Thyroid gland (tissue), 4 donors: Measurements from ENCODE around the gene SMTN. TPM values are rescaled to one million over a fixed set of nuclear protein-coding genes. Genes with fewer than 3 reads are reported as not detected.

Source experiments
- DNase-seq, 2 donors: peaks; one replicate each; pipeline ENCODE4 v3.0.0-alpha.2; 2019
- H3K27ac ChIP-seq, 3 donors: fragments of 200-600 bp; sonication (generic); 1 replicate in 2 of 3; 2 replicates in 1 of 3; pipeline ENCODE4 v1.5.1; 2016 to 2019; ENCODE audit warnings: mild to moderate bottlenecking in 1 of 3, moderate library complexity in 1 of 3
- H3K27me3 ChIP-seq: fragments of 200-600 bp; sonication (generic); one replicate; pipeline ENCODE4 v1.5.1; 2019
- H3K36me3 ChIP-seq, 2 donors: fragments of 200-600 bp; sonication (generic); one replicate each; pipeline ENCODE4 v1.5.1; 2016 to 2019
- H3K4me1 ChIP-seq, 2 donors: fragments of 200-600 bp; sonication (generic); one replicate each; pipeline ENCODE4 v1.5.1; 2017 to 2019
- H3K4me3 ChIP-seq, 3 donors: fragments of 200-600 bp; sonication (generic); replicated peaks in 1 of 3; 1 replicate in 2 of 3; 2 replicates in 1 of 3; pipeline ENCODE4 v1.5.1; 2016; ENCODE audit warnings: mild to moderate bottlenecking in 1 of 3
- H3K9me3 ChIP-seq: fragments of 200-600 bp; sonication (generic); one replicate; pipeline ENCODE4 v1.5.1; 2017
- POLR2A ChIP-seq, 2 donors: fragments of 450-650 bp; IDR thresholded peaks; one replicate each; pipeline ENCODE4 v1.6.1; 2017; ENCODE audit warnings: antibody characterized with exemption in 2 of 2, mild to moderate bottlenecking in 2 of 2, moderate library complexity in 1 of 2
- WGBS, 2 donors: methylation state at CpG; one replicate each; pipeline ENCODE4 v1.1.5; 2017; 5-methylcytosine and 5-hydroxymethylcytosine counted together
- intact Hi-C: fragments of 100-400 bp; cut with DNase I; formaldehyde crosslinking; loops from one replicate; pipeline ENCODE4 v1.15.1; 2023
- total RNA-seq, 4 donors: library from RNA; depleted of rRNA; stranded (reverse); fragments of >200 nt; gene quantifications; one replicate each; pipeline ENCODE4 v1.2.3, GENCODE V29; 2016
- TF ChIP-seq, protein P1 (sequence below), 6 experiments: fragments of 200-600 bp in 3 of 6; fragments of 450-650 bp in 3 of 6; sonication (generic) in 3 of 6; IDR thresholded peaks; one replicate each; pipeline ENCODE4 v1.5.1; 2016 to 2019; ENCODE audit warnings: antibody characterized with exemption in 6 of 6, mild to moderate bottlenecking in 2 of 6, inconsistent platforms in 1 of 6, moderate library complexity in 1 of 6

Gene SMTN
- 10 to 100 TPM; 46.2 to 60.3 (median 54.2) TPM for total RNA-seq

DNA sequence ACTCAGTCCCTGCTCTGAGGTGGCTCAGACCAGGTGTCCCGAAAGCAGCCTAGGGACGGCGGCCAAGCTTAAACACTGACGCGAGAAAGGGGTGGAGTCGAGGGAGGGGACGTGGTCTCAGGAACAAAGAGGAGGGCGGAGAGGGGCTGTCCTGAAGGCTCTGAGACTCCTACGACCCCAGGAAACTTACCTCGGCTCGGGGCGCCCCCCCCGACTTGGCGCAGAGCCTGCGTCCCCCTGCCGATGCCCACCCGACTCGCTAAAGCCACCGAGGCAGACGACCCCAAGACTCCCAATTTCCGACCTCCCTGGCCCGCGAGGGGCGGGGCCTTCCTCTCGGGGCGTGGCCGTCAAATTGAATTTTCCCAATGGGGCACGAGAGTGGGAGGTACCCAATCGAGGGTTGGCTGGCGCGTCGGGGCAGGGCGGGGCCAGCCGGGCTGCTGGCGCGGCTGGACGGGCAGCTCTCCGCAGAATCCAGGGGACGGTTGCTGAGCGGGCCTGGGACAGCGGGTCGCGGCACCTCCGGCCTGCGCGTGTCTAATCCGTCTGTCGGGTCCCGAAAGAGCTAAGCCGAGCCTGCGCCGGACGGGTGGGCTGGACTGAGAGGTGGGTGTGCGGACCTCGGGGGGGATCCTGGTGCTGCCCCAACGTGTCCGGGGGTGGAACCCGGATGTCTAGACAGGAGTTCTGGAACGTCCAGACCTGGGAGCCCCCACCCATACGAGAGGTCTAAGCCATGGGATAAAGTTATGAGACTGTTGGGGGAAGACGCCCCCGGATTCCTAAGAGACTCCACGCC, at the start of gene SMTN:
TSS of gene SMTN (plus strand) at position 471 of the 802 bp plus-strand sequence. CDS start 1,941 bp downstream, outside the sequence.
- H3K9me3 ChIP-seq: no peaks in the 10 kb centered on the region
- H3K27ac ChIP-seq: peak within 1 kb of the TSS; percentile 54 to 91 (median 87)
- intact Hi-C loops: no loop called here
- peaks cover 24 to 43% of the 10 kb centered on the region in 2 donors for H3K4me1 ChIP-seq
- peak; percentile 95 to 96 for DNase-seq
- TF ChIP-seq POLR2A (IDR thresholded peaks at IDR 0.05): peak; percentile 87 to 99
- TF ChIP-seq, protein P1, sequence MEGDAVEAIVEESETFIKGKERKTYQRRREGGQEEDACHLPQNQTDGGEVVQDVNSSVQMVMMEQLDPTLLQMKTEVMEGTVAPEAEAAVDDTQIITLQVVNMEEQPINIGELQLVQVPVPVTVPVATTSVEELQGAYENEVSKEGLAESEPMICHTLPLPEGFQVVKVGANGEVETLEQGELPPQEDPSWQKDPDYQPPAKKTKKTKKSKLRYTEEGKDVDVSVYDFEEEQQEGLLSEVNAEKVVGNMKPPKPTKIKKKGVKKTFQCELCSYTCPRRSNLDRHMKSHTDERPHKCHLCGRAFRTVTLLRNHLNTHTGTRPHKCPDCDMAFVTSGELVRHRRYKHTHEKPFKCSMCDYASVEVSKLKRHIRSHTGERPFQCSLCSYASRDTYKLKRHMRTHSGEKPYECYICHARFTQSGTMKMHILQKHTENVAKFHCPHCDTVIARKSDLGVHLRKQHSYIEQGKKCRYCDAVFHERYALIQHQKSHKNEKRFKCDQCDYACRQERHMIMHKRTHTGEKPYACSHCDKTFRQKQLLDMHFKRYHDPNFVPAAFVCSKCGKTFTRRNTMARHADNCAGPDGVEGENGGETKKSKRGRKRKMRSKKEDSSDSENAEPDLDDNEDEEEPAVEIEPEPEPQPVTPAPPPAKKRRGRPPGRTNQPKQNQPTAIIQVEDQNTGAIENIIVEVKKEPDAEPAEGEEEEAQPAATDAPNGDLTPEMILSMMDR (IDR thresholded peaks at IDR 0.05): no peak
- WGBS, 2 donors: 0 to 1% methylated on average over 8 to 36 of the region's 63 CpGs
- H3K4me3 ChIP-seq: peak within 1 kb of the TSS; percentile 22 to 65 (median 35)
- H3K27me3 ChIP-seq: no peaks in the 10 kb centered on the region
- no peaks in the 10 kb centered on the region for H3K36me3 ChIP-seq

DNA sequence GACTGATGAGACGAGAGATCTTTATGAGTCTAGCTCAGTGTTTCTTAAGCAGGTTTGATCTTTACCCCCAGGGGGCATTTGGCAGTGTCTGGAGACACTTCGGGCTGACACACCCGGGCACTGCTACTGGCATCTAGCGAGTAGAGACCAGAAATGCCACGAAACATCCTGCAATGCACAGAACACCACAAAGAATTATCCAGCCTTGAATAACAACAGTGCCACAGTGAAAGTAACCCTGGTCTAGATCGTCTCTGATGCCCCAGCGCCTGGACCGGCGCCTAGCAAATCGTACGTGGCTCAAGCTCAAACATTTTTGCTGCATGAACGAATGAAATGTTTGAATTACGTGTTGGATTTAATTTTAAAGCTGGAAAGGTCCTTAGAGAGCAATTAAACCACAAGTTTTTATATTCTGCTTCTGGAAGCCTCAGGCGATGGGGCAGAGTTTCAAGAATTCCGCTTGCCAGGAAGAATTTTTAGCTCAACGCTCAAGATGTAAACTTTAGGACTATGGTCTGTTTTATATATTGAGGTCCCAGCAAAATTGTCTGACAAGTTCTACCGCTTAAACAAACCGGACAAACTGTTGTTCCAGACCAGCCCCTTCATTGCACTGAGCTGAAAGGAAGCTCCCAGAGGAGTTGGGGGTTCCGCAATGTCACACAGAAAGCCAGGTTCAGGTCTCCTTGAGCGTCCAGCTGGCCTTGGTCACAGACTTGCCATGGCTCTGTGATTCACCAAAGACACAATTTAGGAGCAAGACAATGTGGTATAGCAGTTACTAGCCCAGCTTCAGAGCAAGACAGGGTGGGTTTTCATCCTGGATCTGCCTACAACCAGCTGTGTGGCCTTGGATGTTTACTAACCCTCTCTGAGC, 44.2 kb upstream of the SMTN start:
- H3K36me3 ChIP-seq: no peaks in the 10 kb centered on the region
- WGBS, 2 donors: 62 to 64% methylated on average over 20 of the region's 20 CpGs
- DNase-seq: no peak
- no peaks in the 10 kb centered on the region for H3K4me1 ChIP-seq
- H3K4me3 ChIP-seq: no peak overlapping the region
- H3K9me3 ChIP-seq: no peaks in the 10 kb centered on the region
- TF ChIP-seq, protein P1 (IDR thresholded peaks at IDR 0.05): no peak
- TF ChIP-seq POLR2A (IDR thresholded peaks at IDR 0.05): no peak
- intact Hi-C loops: no loop called here
- H3K27me3 ChIP-seq: no peaks in the 10 kb centered on the region
- no peak overlapping the region for H3K27ac ChIP-seq

DNA sequence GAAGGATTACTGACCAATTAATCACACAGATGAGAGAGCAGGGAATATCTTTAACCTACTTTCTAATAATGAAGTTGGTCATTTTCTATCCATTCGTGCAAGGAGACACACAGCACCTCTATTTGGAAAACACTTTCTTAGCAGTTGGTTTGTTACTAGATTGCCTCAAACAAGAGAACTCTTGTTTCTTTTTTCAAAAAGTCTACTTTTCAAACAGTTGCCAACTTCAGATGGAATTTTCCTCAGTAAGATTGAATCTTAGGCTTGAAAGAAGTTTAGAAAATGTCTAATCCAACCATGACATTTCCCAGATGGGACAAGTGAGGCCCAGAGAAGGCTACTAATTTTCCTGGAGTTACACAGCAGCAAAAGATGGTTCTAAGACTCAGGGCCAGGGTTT, 42.4 kb upstream of the SMTN start:
- H3K27me3 ChIP-seq: no peaks in the 10 kb centered on the region
- no peak overlapping the region for H3K4me3 ChIP-seq
- intact Hi-C loops: no loop called here
- H3K9me3 ChIP-seq: no peaks in the 10 kb centered on the region
- no peaks in the 10 kb centered on the region for H3K36me3 ChIP-seq
- TF ChIP-seq, protein P1 (IDR thresholded peaks at IDR 0.05): no peak
- TF ChIP-seq POLR2A (IDR thresholded peaks at IDR 0.05): no peak
- DNase-seq: no peak
- no peaks in the 10 kb centered on the region for H3K4me1 ChIP-seq
- WGBS, 2 donors: 67 to 71% methylated on average over 1 of the region's 1 CpG
- H3K27ac ChIP-seq: no peak overlapping the region

DNA sequence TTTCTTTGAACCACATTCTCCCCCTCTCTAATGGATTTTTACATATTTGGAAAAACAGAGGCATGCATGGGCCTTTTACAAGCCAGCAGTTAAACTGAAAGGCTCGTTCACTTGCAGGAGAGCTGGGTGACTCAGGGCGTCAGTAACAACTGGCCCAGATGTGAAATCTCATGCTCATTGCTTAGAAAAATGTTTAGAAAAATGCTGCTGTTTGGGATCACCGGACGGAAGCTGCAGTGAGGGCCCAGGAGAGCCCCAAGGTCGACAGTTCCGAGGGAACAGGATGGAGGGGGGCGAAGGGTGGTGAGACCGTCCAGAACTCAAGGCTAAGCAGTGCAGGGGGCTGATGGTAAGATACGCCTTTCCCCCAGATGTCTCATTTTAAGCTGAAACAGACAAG, 41.7 kb upstream of the SMTN start:
- Histone ChIP-seq H3K36me3 (no peaks in the 10 kb centered on the region), H3K4me3 (no peak overlapping the region), H3K9me3 (no peaks in the 10 kb centered on the region), H3K4me1 (peaks cover 0 to 4% of the 10 kb centered on the region in 2 donors), H3K27me3 (no peaks in the 10 kb centered on the region), H3K27ac (peak overlapping the region in 1 of 3 donors; percentile 38)
- intact Hi-C loops: no loop called here
- no peak for TF ChIP-seq POLR2A (IDR thresholded peaks at IDR 0.05)
- TF ChIP-seq, protein P1 (IDR thresholded peaks at IDR 0.05): no peak
- 43 to 48% methylated on average over 9 of the region's 9 CpGs for WGBS, 2 donors
- DNase-seq: no peak
